CD14-positive monocyte (primary cell): ENCODE measurements around the gene TSPAN5. TPM values are rescaled to one million over a fixed set of nuclear protein-coding genes. Genes with fewer than 3 reads are reported as not detected.

ENCODE experiments used
- DNase-seq, 3 donors: peaks; one replicate each; pipeline ENCODE4 v3.0.0-alpha.2; 2011 to 2022
- H2AFZ ChIP-seq: 2 replicates; pipeline ENCODE4 v1.6.0; 2012; ENCODE audit warnings: mild to moderate bottlenecking, low read depth, low read length, inconsistent platforms; ENCODE audit not compliant: insufficient read depth, poor library complexity, severe bottlenecking
- H3K27ac ChIP-seq, 2 donors: 1 replicate in 1 of 2; 2 replicates in 1 of 2; pipeline ENCODE4 v1.5.1; 2012 to 2013; ENCODE audit warnings: low read length in 2 of 2, control low read depth in 1 of 2, inconsistent platforms in 1 of 2, low read depth in 1 of 2, mild to moderate bottlenecking in 1 of 2
- H3K27me3 ChIP-seq, 2 donors: one replicate each; pipeline versions ENCODE4 v1.6.0 to v1.6.1; 2011 to 2013; ENCODE audit warnings: low read length in 2 of 2; ENCODE audit not compliant: control insufficient read depth in 2 of 2, insufficient read depth in 2 of 2
- H3K36me3 ChIP-seq, 2 donors: replicated peaks in 1 of 2; 1 replicate in 1 of 2; 2 replicates in 1 of 2; pipeline versions ENCODE4 v1.5.1 to v1.6.1; 2012 to 2013; ENCODE audit warnings: low read length in 2 of 2, control low read depth in 1 of 2, inconsistent platforms in 1 of 2, mild to moderate bottlenecking in 1 of 2; ENCODE audit not compliant: insufficient read depth in 2 of 2, control insufficient read depth in 1 of 2
- H3K4me1 ChIP-seq, 2 donors: 1 replicate in 1 of 2; 2 replicates in 1 of 2; pipeline versions ENCODE4 v1.5.1 to v1.6.1; 2012 to 2013; ENCODE audit warnings: low read length in 2 of 2, control low read depth in 1 of 2, inconsistent platforms in 1 of 2, mild to moderate bottlenecking in 1 of 2, moderate library complexity in 1 of 2; ENCODE audit not compliant: insufficient read depth in 2 of 2, control insufficient read depth in 1 of 2
- H3K4me2 ChIP-seq: replicated peaks from 2 replicates; pipeline ENCODE3; 2012; ENCODE audit warnings: low read length, moderate library complexity, mild to moderate bottlenecking; ENCODE audit not compliant: poor library complexity, severe bottlenecking; ENCODE audit errors: extremely low read depth
- H3K4me3 ChIP-seq, 3 experiments: fragments of 200-600 bp in 1 of 3; sonication (generic) in 1 of 3; replicated peaks in 1 of 3; 1 replicate in 2 of 3; 2 replicates in 1 of 3; pipeline ENCODE4 v1.5.1; 2011 to 2013; ENCODE audit warnings: low read length in 3 of 3, mild to moderate bottlenecking in 3 of 3, control low read depth in 2 of 3, low read depth in 2 of 3, inconsistent platforms in 1 of 3, moderate library complexity in 1 of 3
- H3K79me2 ChIP-seq: 2 replicates; pipeline ENCODE4 v1.6.0; 2012; ENCODE audit warnings: mild to moderate bottlenecking, control low read depth, inconsistent platforms, low read length, moderate library complexity; ENCODE audit not compliant: insufficient read depth
- H3K9ac ChIP-seq: 2 replicates; pipeline ENCODE4 v1.6.0; 2017; ENCODE audit warnings: low read length, mild to moderate bottlenecking; ENCODE audit not compliant: insufficient read depth, poor library complexity, severe bottlenecking
- H3K9me3 ChIP-seq, 2 donors: replicated peaks in 1 of 2; 1 replicate in 1 of 2; 2 replicates in 1 of 2; pipeline versions ENCODE4 v1.5.1 to v1.6.1; 2012 to 2013; ENCODE audit warnings: low read length in 2 of 2, control low read depth in 1 of 2; ENCODE audit not compliant: control insufficient read depth in 1 of 2, insufficient read depth in 1 of 2
- H4K20me1 ChIP-seq: 2 replicates; pipeline ENCODE4 v1.6.0; 2012; ENCODE audit warnings: mild to moderate bottlenecking, low read length, control low read depth, moderate library complexity; ENCODE audit not compliant: insufficient read depth
- H3K27ac Mint-ChIP-seq, 7 donors: one replicate each; pipeline ENCODE4 v1.8.0; 2020; ENCODE audit warnings: mild to moderate bottlenecking in 7 of 7, mixed read lengths in 7 of 7, moderate library complexity in 6 of 7, inconsistent platforms in 2 of 7
- H3K27me3 Mint-ChIP-seq, 3 donors: one replicate each; pipeline ENCODE4 v1.8.0; 2021 to 2022; ENCODE audit warnings: low read depth in 3 of 3, mild to moderate bottlenecking in 3 of 3, mixed read lengths in 3 of 3, moderate library complexity in 3 of 3, inconsistent platforms in 1 of 3
- H3K36me3 Mint-ChIP-seq, 2 donors: one replicate each; pipeline ENCODE4 v1.8.0; 2020; ENCODE audit warnings: mixed read lengths in 2 of 2, inconsistent platforms in 1 of 2, mild to moderate bottlenecking in 1 of 2
- H3K4me1 Mint-ChIP-seq: one replicate; pipeline ENCODE4 v1.8.0; 2020; ENCODE audit warnings: mild to moderate bottlenecking, mixed read lengths
- H3K4me3 Mint-ChIP-seq, 2 donors: one replicate each; pipeline ENCODE4 v1.8.0; 2020; ENCODE audit warnings: mild to moderate bottlenecking in 2 of 2, mixed read lengths in 2 of 2, moderate library complexity in 1 of 2
- H3K9me3 Mint-ChIP-seq, 7 donors: one replicate each; pipeline ENCODE4 v1.8.0; 2020 to 2022; ENCODE audit warnings: mixed read lengths in 7 of 7, mild to moderate bottlenecking in 6 of 7, moderate library complexity in 6 of 7, inconsistent platforms in 2 of 7
- WGBS: methylation state at CpG from one replicate; pipeline ENCODE4 v1.1.5; 2013; ENCODE audit warnings: missing lambda C conversion rate; ENCODE audit not compliant: insufficient coverage; 5-methylcytosine and 5-hydroxymethylcytosine counted together
- intact Hi-C, 2 donors: fragments of 100-400 bp; cut with micrococcal nuclease; formaldehyde crosslinking; loops; one replicate each; pipeline versions ENCODE4 v1.15.0 to v1.15.1; 2023
- polyA plus RNA-seq, 3 donors: library from polyadenylated mRNA; depleted of rRNA in 1 of 3; unstranded in 2 of 3; stranded (reverse) in 1 of 3; fragments of 300-500 nt in 2 of 3; fragments of >200 nt in 1 of 3; fragmentation: Illumina TruSeq in 2 of 3; gene quantifications; 1 replicate in 2 of 3; 2 replicates in 1 of 3; pipeline ENCODE4 v1.2.3, GENCODE V29; 2012 to 2021
- TF ChIP-seq, protein P1 (sequence below): fragments of 200-600 bp; IDR thresholded peaks from one replicate; pipeline ENCODE4 v1.8.0; 2022; ENCODE audit warnings: antibody characterized with exemption, mild to moderate bottlenecking

TSPAN5 gene
- polyA plus RNA-seq, 3 donors = 0.09 to 1.1 (median 0.13) TPM

DNA sequence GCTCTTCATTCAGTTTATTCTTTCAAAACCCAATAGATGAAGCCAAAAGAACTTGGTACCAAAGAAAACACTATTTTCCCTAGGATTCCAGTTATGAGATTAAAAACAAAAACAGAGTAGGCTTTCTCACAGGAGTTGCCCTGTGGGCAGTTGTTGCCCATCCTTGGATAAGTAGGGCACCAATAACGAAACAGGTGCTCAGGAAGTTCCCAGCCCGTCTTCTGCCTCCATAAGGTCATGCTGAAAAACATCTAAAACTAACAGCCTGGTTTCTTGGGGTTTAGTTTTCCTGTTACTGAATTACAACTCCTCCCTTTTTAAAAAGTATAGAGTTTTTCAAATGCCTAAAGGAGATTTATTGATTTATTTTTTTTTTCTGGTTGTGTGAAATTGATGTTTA lies 14.7 kb downstream of the TSPAN5 start:
- H3K79me2 ChIP-seq = no peaks in the 10 kb centered on the region
- H3K4me3 Mint-ChIP-seq = no peak overlapping the region
- TF ChIP-seq, protein P1, sequence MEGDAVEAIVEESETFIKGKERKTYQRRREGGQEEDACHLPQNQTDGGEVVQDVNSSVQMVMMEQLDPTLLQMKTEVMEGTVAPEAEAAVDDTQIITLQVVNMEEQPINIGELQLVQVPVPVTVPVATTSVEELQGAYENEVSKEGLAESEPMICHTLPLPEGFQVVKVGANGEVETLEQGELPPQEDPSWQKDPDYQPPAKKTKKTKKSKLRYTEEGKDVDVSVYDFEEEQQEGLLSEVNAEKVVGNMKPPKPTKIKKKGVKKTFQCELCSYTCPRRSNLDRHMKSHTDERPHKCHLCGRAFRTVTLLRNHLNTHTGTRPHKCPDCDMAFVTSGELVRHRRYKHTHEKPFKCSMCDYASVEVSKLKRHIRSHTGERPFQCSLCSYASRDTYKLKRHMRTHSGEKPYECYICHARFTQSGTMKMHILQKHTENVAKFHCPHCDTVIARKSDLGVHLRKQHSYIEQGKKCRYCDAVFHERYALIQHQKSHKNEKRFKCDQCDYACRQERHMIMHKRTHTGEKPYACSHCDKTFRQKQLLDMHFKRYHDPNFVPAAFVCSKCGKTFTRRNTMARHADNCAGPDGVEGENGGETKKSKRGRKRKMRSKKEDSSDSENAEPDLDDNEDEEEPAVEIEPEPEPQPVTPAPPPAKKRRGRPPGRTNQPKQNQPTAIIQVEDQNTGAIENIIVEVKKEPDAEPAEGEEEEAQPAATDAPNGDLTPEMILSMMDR = no peak
- no peak overlapping the region for H3K4me2 ChIP-seq
- no peak overlapping the region for H3K4me3 ChIP-seq
- no peak overlapping the region for H3K27ac ChIP-seq
- no peaks in the 10 kb centered on the region for H3K4me1 Mint-ChIP-seq
- no peak overlapping the region for H3K27ac Mint-ChIP-seq
- no peaks in the 10 kb centered on the region for H3K36me3 ChIP-seq
- H3K27me3 ChIP-seq = no peaks in the 10 kb centered on the region
- H3K27me3 Mint-ChIP-seq = peaks cover 0 to 2% (median 0%) of the 10 kb centered on the region in 3 donors
- no peaks in the 10 kb centered on the region for H3K36me3 Mint-ChIP-seq
- intact Hi-C loops = no loop called here
- DNase-seq = no peak
- no peak overlapping the region for H2AFZ ChIP-seq
- no CpG with 5 or more reads among the region's 2 CpGs for WGBS
- no peaks in the 10 kb centered on the region for H3K4me1 ChIP-seq
- H3K9me3 ChIP-seq = no peaks in the 10 kb centered on the region
- no peak overlapping the region for H3K9ac ChIP-seq
- H4K20me1 ChIP-seq = no peaks in the 10 kb centered on the region
- H3K9me3 Mint-ChIP-seq = no peaks in the 10 kb centered on the region

DNA sequence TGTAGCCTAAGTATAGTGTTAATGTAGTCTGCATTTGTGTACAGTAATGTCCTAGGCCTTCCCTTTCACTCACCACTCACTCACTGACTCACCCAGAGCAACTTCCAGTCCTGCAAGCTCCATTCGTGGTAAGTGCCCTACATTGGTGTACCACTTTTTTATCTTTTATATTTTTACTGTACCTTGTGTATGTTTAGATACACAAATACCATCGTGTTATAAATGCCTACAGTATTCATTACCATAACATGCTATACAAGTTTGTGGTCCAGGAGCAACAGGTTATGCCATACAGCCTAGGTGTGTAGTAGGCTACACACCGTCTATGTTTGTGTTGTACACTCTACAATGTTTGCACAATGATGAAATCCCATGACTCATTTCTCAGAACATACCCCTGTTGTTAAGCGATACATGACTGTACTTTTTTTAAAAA lies 15.4 kb downstream of the TSPAN5 start:
- H3K4me3 Mint-ChIP-seq = no peak overlapping the region

More for the DNA sequence above, 15.4 kb downstream of the TSPAN5 start:
- Mint-ChIP-seq H3K9me3 (peaks cover 0 to under 1% (median 0%) of the 10 kb centered on the region in 7 donors), H3K4me1 (no peaks in the 10 kb centered on the region), H3K27ac (no peak overlapping the region), H3K36me3 (no peaks in the 10 kb centered on the region), H3K27me3 (peaks cover 0 to under 1% (median 0%) of the 10 kb centered on the region in 3 donors)
- Histone ChIP-seq H3K27me3 (no peaks in the 10 kb centered on the region), H4K20me1 (no peaks in the 10 kb centered on the region), H3K4me3 (no peak overlapping the region), H3K79me2 (no peaks in the 10 kb centered on the region), H3K9me3 (no peaks in the 10 kb centered on the region), H3K4me1 (no peaks in the 10 kb centered on the region), H3K27ac (no peak overlapping the region), H3K9ac (no peak overlapping the region), H2AFZ (no peak overlapping the region), H3K4me2 (no peak overlapping the region), H3K36me3 (no peaks in the 10 kb centered on the region)
- DNase-seq = no peak
- TF ChIP-seq, protein P1 = no peak
- intact Hi-C loops = no loop called here
- WGBS = no CpG with 5 or more reads among the region's 4 CpGs
